ENCODE results near the gene NFAM1. TPM values are rescaled to one million over a fixed set of nuclear protein-coding genes. Genes with fewer than 3 reads are reported as not detected.

Gene NFAM1
- total RNA-seq, 1 donor from 2014 or later, result 0.07 TPM

- Mint-ChIP-seq H3K4me3 (no peak overlapping the region), H3K27ac (no peak overlapping the region), H3K4me1 (no peaks in the 10 kb centered on the region), H3K9me3 (no peaks in the 10 kb centered on the region), H3K36me3 (ENCODE audit: low read depth) (no peaks in the 10 kb centered on the region), H3K27me3 (peaks cover 4% of the 10 kb centered on the region)
- no peak for DNase-seq
- intact Hi-C loops (cut with micrococcal nuclease), result no loop called here
Observed at GRCh38 chr22:42450862-42451261, 18.7 kb upstream of the NFAM1 start.

GRCh38 chr22:42446151-42446550 is 13.9 kb upstream of the NFAM1 start:
- no peaks in the 10 kb centered on the region for H3K9me3 Mint-ChIP-seq
- DNase-seq, result no peak
- peaks cover 21% of the 10 kb centered on the region for H3K4me1 Mint-ChIP-seq
- no peak overlapping the region for H3K27ac Mint-ChIP-seq
- H3K36me3 Mint-ChIP-seq (ENCODE audit: low read depth), result no peaks in the 10 kb centered on the region
- H3K27me3 Mint-ChIP-seq, result peaks cover 2% of the 10 kb centered on the region
- intact Hi-C loops (cut with micrococcal nuclease), result no loop called here
- no peak overlapping the region for H3K4me3 Mint-ChIP-seq

- H3K4me1 Mint-ChIP-seq, result peaks cover 32% of the 10 kb centered on the region
- H3K27me3 Mint-ChIP-seq, result no peaks in the 10 kb centered on the region
- no peaks in the 10 kb centered on the region for H3K36me3 Mint-ChIP-seq (ENCODE audit: low read depth)
- intact Hi-C loops (cut with micrococcal nuclease), result loop anchor here (2.0 kb wide), 1 partner anchor 497 kb away; the partner anchor contains the start of gene CENPM
- peak overlapping the region; percentile 85 for H3K27ac Mint-ChIP-seq
- H3K9me3 Mint-ChIP-seq, result no peaks in the 10 kb centered on the region
- H3K4me3 Mint-ChIP-seq, result peak overlapping the region; percentile 78
- peak; percentile 96 for DNase-seq
Observed at GRCh38 chr22:42444077-42444904, 12.1 kb upstream of the NFAM1 start.

- intact Hi-C loops (cut with micrococcal nuclease), result loop anchor here (2.0 kb wide), 1 partner anchor 497 kb away; the partner anchor contains the start of gene CENPM
- H3K4me3 Mint-ChIP-seq, result peak overlapping the region; percentile 78
- DNase-seq, result peak; percentile 61
- H3K27ac Mint-ChIP-seq, result peak overlapping the region; percentile 85
- H3K9me3 Mint-ChIP-seq, result no peaks in the 10 kb centered on the region
- no peaks in the 10 kb centered on the region for H3K36me3 Mint-ChIP-seq (ENCODE audit: low read depth)
- peaks cover 35% of the 10 kb centered on the region for H3K4me1 Mint-ChIP-seq
- H3K27me3 Mint-ChIP-seq, result no peaks in the 10 kb centered on the region
Observed at GRCh38 chr22:42443240-42444076, 11.3 kb upstream of the NFAM1 start.

GRCh38 chr22:42442748-42443147 is 10.5 kb upstream of the NFAM1 start:
- Mint-ChIP-seq H3K4me3 (no peak overlapping the region), H3K4me1 (peaks cover 40% of the 10 kb centered on the region), H3K27me3 (no peaks in the 10 kb centered on the region), H3K9me3 (no peaks in the 10 kb centered on the region), H3K27ac (peak overlapping the region; percentile 15), H3K36me3 (ENCODE audit: low read depth) (no peaks in the 10 kb centered on the region)
- DNase-seq, result no peak
- intact Hi-C loops (cut with micrococcal nuclease), result no loop called here

- DNase-seq, result no peak
- Mint-ChIP-seq H3K4me1 (peaks cover 50% of the 10 kb centered on the region), H3K36me3 (ENCODE audit: low read depth) (no peaks in the 10 kb centered on the region), H3K27me3 (no peaks in the 10 kb centered on the region), H3K27ac (no peak overlapping the region), H3K9me3 (no peaks in the 10 kb centered on the region), H3K4me3 (no peak overlapping the region)
- intact Hi-C loops (cut with micrococcal nuclease), result no loop called here
Observed at GRCh38 chr22:42440728-42441127, 8.5 kb upstream of the NFAM1 start.

- Mint-ChIP-seq H3K4me3 (peak overlapping the region; percentile 75), H3K27me3 (no peaks in the 10 kb centered on the region), H3K4me1 (peaks cover 49% of the 10 kb centered on the region), H3K36me3 (ENCODE audit: low read depth) (no peaks in the 10 kb centered on the region), H3K9me3 (no peaks in the 10 kb centered on the region), H3K27ac (peak overlapping the region; percentile 88)
- DNase-seq, result peak; percentile 73
- intact Hi-C loops (cut with micrococcal nuclease), result loop anchor here (5.0 kb wide), 1 partner anchor 73 kb away; no protein-coding TSS in a partner anchor
Observed at GRCh38 chr22:42439821-42440674, 7.8 kb upstream of the NFAM1 start.

- H3K9me3 Mint-ChIP-seq, result no peaks in the 10 kb centered on the region
- H3K27ac Mint-ChIP-seq, result peak overlapping the region; percentile 88
- no peaks in the 10 kb centered on the region for H3K27me3 Mint-ChIP-seq
- DNase-seq, result no peak
- no peaks in the 10 kb centered on the region for H3K36me3 Mint-ChIP-seq (ENCODE audit: low read depth)
- H3K4me3 Mint-ChIP-seq, result peak overlapping the region; percentile 75
- intact Hi-C loops (cut with micrococcal nuclease), result loop anchor here (5.0 kb wide), 1 partner anchor 72 kb away; no protein-coding TSS in a partner anchor
- H3K4me1 Mint-ChIP-seq, result peaks cover 39% of the 10 kb centered on the region
Observed at GRCh38 chr22:42439021-42439567, 6.9 kb upstream of the NFAM1 start.

- Mint-ChIP-seq H3K27ac (peak overlapping the region; percentile 80), H3K4me3 (peak overlapping the region; percentile 85)
- intact Hi-C loops (cut with micrococcal nuclease), result loop anchor here (5.0 kb wide), 1 partner anchor 71 kb away; no protein-coding TSS in a partner anchor
Observed at GRCh38 chr22:42438293-42438650, 6.1 kb upstream of the NFAM1 start.

GRCh38 chr22:42437488-42438292 is 5.5 kb upstream of the NFAM1 start:
- no peaks in the 10 kb centered on the region for H3K36me3 Mint-ChIP-seq (ENCODE audit: low read depth)
- H3K4me1 Mint-ChIP-seq, result peaks cover 30% of the 10 kb centered on the region
- H3K4me3 Mint-ChIP-seq, result peak overlapping the region; percentile 85
- intact Hi-C loops (cut with micrococcal nuclease), result loop anchor here (1.0 to 5.0 kb wide), 4 partner anchors 70 to 471 kb away; partner anchors contain the start of gene NDUFA6
- H3K27ac Mint-ChIP-seq, result peak overlapping the region; percentile 80
- H3K27me3 Mint-ChIP-seq, result peaks cover 9% of the 10 kb centered on the region
- DNase-seq, result peak; percentile 96
- no peaks in the 10 kb centered on the region for H3K9me3 Mint-ChIP-seq

More at GRCh38 chr22:42438293-42438650, 6.1 kb upstream of the NFAM1 start:
- Mint-ChIP-seq H3K27me3 (peaks cover 4% of the 10 kb centered on the region), H3K36me3 (ENCODE audit: low read depth) (no peaks in the 10 kb centered on the region), H3K4me1 (peaks cover 32% of the 10 kb centered on the region), H3K9me3 (no peaks in the 10 kb centered on the region)
- no peak for DNase-seq

- Mint-ChIP-seq H3K4me3 (no peak overlapping the region), H3K9me3 (no peaks in the 10 kb centered on the region), H3K27ac (no peak overlapping the region), H3K27me3 (peaks cover 12% of the 10 kb centered on the region), H3K36me3 (ENCODE audit: low read depth) (no peaks in the 10 kb centered on the region), H3K4me1 (peaks cover 29% of the 10 kb centered on the region)
- intact Hi-C loops (cut with micrococcal nuclease), result loop anchor here (5.0 kb wide), 1 partner anchor 69 kb away; no protein-coding TSS in a partner anchor
- DNase-seq, result no peak
Observed at GRCh38 chr22:42436404-42436803, 4.2 kb upstream of the NFAM1 start.

- no peaks in the 10 kb centered on the region for H3K36me3 Mint-ChIP-seq (ENCODE audit: low read depth)
- intact Hi-C loops (cut with micrococcal nuclease), result loop anchor here (5.0 kb wide), 1 partner anchor 68 kb away; no protein-coding TSS in a partner anchor
- H3K27ac Mint-ChIP-seq, result no peak overlapping the region
Observed at GRCh38 chr22:42434748-42435425, 2.7 kb upstream of the NFAM1 start.

More at GRCh38 chr22:42434748-42435425, 2.7 kb upstream of the NFAM1 start:
- Mint-ChIP-seq H3K4me3 (no peak overlapping the region), H3K9me3 (no peaks in the 10 kb centered on the region), H3K27me3 (peaks cover 20% of the 10 kb centered on the region), H3K4me1 (peaks cover 24% of the 10 kb centered on the region)
- DNase-seq, result no peak

Data from activated CD4-positive, alpha-beta T cell treated with anti-CD3 and anti-CD28 coated beads, Interleukin-2, amount 10 ng/mL, durations not matched to agents 24 days and 14 days (primary cell).